IMR-90 (cell line): ENCODE data around the gene CNPY3.
"Not testable (repeated sequence)": the region's sequence is repeated elsewhere in the genome, so short reads cannot be mapped to it uniquely, and the experiment has no call there.

Source experiments
- MAFK ChIP-seq: IDR thresholded peaks from 2 replicates; pipeline ENCODE4 v1.6.1; 2012; ENCODE audit warnings: low read depth, low read length, improper control_type of control experiment
- POLR2A ChIP-seq: IDR thresholded peaks from 2 replicates; pipeline ENCODE4 v1.6.1; 2012; ENCODE audit warnings: mild to moderate bottlenecking, low read depth, low read length
- TF ChIP-seq, protein P1 (sequence below): conservative IDR thresholded peaks from 2 replicates; pipeline ENCODE4 v1.5.1; 2012; ENCODE audit warnings: mild to moderate bottlenecking, low read depth, low read length, improper control_type of control experiment
- TF ChIP-seq, protein P2 (sequence below): fragments of 150-350 bp; IDR thresholded peaks from 2 replicates; pipeline ENCODE4 v1.6.1; 2017; ENCODE audit warnings: mild to moderate bottlenecking, antibody characterized with exemption, low read length, low read depth

DNA sequence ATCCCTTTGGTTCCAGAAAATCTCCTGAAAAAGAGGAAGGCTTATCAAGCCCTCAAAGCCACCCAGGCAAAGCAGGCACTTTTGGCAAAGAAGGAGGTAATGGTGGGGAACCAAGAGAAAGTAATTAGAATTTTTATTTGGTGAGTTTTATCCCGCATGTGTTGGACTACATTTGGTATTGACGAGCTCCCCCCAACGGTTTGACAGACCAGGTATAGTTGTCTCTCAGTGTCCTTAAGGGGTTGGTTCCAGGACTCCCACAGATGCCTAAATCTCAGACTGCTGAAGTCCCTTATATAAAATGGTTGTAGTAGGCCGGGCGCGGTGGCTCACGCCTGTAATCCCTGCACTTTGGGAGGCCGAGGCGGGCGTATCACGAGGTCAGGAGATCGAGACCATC lies 48.4 kb upstream of the CNPY3 start:
- not testable (repeated sequence) for TF ChIP-seq POLR2A, MAFK
- TF ChIP-seq, protein P1, sequence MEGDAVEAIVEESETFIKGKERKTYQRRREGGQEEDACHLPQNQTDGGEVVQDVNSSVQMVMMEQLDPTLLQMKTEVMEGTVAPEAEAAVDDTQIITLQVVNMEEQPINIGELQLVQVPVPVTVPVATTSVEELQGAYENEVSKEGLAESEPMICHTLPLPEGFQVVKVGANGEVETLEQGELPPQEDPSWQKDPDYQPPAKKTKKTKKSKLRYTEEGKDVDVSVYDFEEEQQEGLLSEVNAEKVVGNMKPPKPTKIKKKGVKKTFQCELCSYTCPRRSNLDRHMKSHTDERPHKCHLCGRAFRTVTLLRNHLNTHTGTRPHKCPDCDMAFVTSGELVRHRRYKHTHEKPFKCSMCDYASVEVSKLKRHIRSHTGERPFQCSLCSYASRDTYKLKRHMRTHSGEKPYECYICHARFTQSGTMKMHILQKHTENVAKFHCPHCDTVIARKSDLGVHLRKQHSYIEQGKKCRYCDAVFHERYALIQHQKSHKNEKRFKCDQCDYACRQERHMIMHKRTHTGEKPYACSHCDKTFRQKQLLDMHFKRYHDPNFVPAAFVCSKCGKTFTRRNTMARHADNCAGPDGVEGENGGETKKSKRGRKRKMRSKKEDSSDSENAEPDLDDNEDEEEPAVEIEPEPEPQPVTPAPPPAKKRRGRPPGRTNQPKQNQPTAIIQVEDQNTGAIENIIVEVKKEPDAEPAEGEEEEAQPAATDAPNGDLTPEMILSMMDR: not testable (repeated sequence)
- TF ChIP-seq, protein P2, sequence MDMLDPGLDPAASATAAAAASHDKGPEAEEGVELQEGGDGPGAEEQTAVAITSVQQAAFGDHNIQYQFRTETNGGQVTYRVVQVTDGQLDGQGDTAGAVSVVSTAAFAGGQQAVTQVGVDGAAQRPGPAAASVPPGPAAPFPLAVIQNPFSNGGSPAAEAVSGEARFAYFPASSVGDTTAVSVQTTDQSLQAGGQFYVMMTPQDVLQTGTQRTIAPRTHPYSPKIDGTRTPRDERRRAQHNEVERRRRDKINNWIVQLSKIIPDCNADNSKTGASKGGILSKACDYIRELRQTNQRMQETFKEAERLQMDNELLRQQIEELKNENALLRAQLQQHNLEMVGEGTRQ: not testable (repeated sequence)
